ENCODE measurements around the gene ACADS.

DNA sequence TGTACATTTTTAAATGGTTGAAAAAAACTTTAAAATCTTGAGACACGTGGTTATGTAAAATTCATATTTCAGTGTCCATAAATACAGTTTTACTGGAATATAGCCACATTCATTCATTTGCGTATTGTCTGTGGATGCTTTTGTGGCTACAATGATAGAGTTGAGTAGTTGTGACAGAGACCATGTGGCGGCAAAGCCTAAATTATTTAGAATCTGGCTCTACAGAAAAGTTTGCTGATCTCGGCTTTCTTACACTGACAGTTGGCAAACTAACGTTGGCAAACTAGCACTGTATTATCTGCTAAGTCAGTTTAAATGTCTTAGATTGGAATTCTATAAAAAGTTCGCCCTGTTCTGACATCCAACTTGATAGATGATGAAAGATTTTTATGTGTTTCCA lies 13.0 kb upstream of the ACADS start:
- TF ChIP-seq TCF4 (CRISPR knock-in tag; IDR thresholded peaks at IDR 0.05; ENCODE audit: borderline replicate concordance) (no peak), ZFP3 (CRISPR knock-in tag; IDR thresholded peaks at IDR 0.05) (no peak)

Data from SK-N-SH treated with all-trans-retinoic acid at 6 μM for 48 hours (cell line).